ENCODE results near the gene COA8.

COA8 gene, protein sequence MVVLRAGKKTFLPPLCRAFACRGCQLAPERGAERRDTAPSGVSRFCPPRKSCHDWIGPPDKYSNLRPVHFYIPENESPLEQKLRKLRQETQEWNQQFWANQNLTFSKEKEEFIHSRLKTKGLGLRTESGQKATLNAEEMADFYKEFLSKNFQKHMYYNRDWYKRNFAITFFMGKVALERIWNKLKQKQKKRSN

GRCh38 chr14:103562429-103563225 lies at the start of gene COA8, which contains the start of gene BAG5:
TSS of gene COA8 (plus strand) at chr14:103562960. CDS start at chr14:103563002, 42 bp downstream.
TSS of gene BAG5 (minus strand) at chr14:103562657. CDS start at chr14:103561164, 1,493 bp downstream.
- peak; percentile 73 for DNase-seq (ENCODE audit: low read depth, low spot score)

- DNase-seq (ENCODE audit: low read depth, low spot score), result no peak
Observed at GRCh38 chr14:103514596-103515421, 48.0 kb upstream of the COA8 start.

GRCh38 chr14:103516426-103517173 lies 46.2 kb upstream of the COA8 start:
- DNase-seq (ENCODE audit: low read depth, low spot score), result no peak

- no peak for DNase-seq (ENCODE audit: low read depth, low spot score)
Observed at GRCh38 chr14:103517174-103517566, 45.6 kb upstream of the COA8 start.

DNA sequence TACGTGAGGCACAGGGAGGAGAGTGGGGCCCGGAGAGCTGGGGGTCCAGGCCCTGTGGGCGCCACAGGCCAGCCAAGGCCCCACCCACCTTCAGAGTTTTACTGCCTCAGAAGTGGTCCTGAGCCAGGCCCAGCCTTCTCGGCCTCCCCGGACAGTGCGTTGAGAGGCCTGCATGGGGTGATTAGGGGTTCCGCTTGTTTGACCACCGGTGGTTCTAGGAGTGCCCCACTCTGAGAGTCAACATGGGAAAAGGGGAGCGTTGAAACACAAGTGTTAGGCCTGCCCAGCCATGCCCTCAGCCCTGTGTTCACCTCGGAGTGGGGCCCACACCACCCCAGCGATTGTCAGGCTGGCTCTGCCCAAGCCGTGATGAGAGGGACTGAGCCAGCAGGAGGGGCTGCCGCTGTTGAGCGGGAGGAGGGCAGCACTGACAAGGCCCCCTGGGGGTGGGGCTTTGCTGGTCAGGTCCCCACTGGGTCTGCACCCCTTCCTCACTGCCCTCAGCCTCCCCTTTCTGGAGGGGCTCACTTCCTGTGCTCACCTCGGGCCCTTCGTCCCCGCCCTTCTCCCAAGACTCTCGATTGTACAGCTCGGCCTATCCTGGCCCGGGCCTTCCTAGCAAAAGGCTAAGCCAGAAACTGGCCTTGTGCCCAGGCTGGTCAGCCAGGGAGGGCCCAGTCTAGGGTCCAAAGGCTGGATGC lies 44.9 kb upstream of the COA8 start:
- no peak for DNase-seq (ENCODE audit: low read depth, low spot score)

DNA sequence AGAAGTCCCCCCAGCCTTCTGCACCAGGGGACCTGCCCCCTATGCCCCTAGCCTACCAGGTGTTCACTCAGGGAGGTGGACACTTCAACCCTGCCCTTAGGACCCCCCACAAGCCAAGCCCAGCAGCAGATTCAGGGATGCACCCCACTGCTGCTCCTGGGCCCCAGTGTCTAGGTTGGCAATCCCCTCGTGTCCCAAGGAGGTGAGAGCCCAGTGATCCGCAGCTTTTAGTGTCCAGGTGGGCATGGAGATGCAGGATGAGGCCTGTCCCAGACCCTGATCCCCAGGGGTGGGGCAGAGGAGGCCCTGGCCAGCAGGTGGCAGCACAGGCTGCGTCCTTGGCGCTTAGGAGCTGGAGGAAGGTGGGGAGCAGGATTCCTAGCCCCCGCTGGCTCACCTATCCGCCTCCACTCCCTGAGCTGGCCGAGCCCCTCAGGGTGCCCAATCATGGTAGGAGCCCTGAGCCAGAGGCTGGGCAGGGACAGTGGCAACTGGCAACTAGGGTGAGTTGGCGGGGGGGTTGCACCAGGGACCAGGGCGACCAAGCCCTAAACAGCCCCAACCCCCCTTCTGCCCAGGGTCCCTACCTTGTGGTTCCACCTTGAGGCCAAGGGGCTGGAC lies 44.2 kb upstream of the COA8 start:
- DNase-seq (ENCODE audit: low read depth, low spot score), result peak; percentile 29

DNA sequence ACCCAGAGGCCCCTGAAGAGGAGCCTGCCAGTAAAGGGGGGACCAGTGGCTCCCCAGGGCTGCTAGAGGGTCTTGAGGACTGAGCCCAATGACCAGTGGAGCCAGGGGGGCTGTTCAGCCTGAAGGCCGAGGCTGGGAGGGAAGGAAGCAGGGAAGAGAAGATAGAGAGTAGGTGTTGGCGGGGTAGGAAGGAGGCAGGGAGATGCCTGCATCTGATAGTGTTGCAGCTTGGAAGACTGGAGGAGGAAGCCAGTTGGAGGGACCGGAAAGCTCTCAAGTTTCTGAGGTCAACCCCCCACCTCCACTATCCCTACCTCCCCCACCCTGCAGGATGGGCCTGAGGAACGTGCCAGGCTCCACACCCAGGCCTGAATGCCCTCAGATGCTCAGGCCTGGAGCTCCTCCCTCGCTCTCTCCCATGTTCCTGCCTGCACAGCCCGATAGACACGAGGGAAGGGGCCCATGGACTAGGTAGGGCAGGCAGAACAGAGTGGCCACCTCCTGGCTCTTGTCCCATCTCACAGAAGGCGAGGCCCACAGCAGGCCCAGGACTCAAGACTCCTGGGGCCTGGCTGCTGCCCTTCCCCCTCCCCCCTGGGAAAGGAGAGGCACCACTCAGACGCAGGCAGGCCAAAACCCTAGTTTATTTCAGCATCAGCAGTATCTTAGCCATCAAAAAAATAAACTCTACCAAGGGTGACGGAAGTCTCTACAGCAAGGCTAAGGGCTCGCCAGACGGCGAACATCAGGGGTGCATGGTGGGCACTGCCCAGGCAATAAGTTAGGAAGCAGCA lies 43.5 kb upstream of the COA8 start:
- DNase-seq (ENCODE audit: low read depth, low spot score), result no peak

- no peak for DNase-seq (ENCODE audit: low read depth, low spot score)
Observed at GRCh38 chr14:103519837-103520212, 42.9 kb upstream of the COA8 start.

- no peak for DNase-seq (ENCODE audit: low read depth, low spot score)
Observed at GRCh38 chr14:103520269-103520656, 42.5 kb upstream of the COA8 start.

GRCh38 chr14:103520657-103521437 lies 41.9 kb upstream of the COA8 start:
- DNase-seq (ENCODE audit: low read depth, low spot score), result peak; percentile 22

GRCh38 chr14:103521438-103521950 lies 41.3 kb upstream of the COA8 start:
- DNase-seq (ENCODE audit: low read depth, low spot score), result no peak

- DNase-seq (ENCODE audit: low read depth, low spot score), result no peak
Observed at GRCh38 chr14:103521951-103522563, 40.7 kb upstream of the COA8 start.

- DNase-seq (ENCODE audit: low read depth, low spot score), result no peak
Observed at GRCh38 chr14:103522649-103523574, 39.8 kb upstream of the COA8 start, which contains the start of gene CKB. TSS of gene CKB (minus strand) at chr14:103522830. CDS start at chr14:103522493, 337 bp downstream.

DNA sequence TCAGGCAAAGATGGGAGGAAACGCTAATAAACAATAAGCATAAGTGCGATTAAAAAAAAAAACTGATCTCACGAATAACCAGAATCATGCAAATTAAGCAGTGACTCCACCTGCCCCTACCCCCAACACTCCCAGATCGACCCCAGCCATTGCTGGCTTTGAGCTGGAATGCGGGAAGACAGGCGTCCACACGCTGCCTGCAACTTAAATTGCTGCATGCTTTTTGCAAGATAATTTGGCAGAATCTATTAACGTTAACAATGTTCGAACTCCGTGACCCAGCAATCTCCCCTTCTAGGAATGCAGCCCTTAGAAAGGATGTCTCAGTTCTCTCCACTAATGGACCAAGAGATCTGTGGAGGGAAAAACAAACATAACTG lies 39.2 kb upstream of the COA8 start:
- no peak for DNase-seq (ENCODE audit: low read depth, low spot score)

DNA sequence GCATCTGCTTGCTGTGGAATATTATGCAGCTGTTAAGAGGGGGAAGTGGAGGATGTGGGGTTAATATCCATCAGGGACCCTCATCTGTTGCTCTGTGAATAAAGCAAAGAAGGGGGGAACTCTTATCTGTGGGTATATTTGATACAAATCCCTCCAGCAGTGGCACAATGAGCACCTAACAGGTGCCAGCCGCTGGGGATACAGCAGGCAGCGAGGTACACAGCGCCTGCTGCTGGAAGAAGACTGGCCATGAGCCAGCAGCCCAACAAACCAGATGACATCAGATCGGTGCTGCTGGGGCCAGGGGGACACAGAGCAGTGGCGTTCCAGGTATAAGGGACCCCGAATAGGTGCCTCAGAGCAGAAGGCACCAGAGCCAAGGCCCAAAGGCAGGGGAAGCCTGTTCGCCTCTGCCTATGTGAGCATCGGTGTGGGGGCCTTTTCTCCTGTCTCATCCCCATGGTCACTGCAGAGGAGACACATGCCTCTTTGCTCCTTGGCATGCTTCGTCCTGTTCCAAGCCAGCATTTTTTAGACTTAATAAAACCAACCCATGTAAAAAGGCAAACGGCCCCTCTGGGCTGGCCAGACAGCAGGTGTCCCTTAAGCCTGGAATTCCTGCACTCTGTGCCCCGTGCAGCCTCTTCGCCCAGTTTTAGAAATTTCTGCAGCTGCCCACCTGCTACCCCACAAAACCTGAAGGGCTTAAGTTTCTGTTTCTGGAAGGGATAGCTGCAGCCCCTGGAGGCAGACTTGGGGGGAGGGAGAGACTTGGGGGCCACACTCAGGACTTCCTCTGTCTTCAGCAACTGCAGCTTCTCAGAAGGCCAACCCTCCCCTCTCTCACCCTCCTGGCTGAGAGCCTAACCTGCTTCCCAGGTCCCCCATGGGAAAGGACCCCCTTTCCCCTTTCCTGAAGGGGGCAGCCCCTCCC lies 38.5 kb upstream of the COA8 start:
- no peak for DNase-seq (ENCODE audit: low read depth, low spot score)

All from activated CD4-positive, CD25-positive, alpha-beta regulatory T cell treated with anti-CD3 and anti-CD28 coated beads, Interleukin-2, amount 50 U/mL, for 16 hours (primary cell).